GM12878 (cell line): ENCODE measurements around the gene ZNF574. TPM values are rescaled to one million over a fixed set of nuclear protein-coding genes. Genes with fewer than 3 reads are reported as not detected.

Source experiments
- ATAC-seq: fragments of 200-7000 bp; cut with Tn5 transposase; 3 replicates; pipeline ENCODE4 v1.9.1; 2020; ENCODE audit warnings: mild to moderate bottlenecking, moderate library complexity
- BruUV-seq: library from RNA; stranded (reverse); fragments of 400-500 nt; replicated peaks from 2 replicates; lab custom pipeline; 2021; lab: Mats Ljungman, UMichigan
- CTCF ChIA-PET: fragments of 300-600 bp; sonication (Branson Sonifier 250); formaldehyde crosslinking; extraction: SDS; loops from one replicate; lab custom pipeline; 2021; ENCODE audit warnings: inconsistent platforms; lab: Yijun Ruan, JAX
- POLR2A ChIA-PET: fragments of 350-600 bp; formaldehyde crosslinking; extraction: SDS; loops from one replicate; lab custom pipeline; 2021; ENCODE audit warnings: inconsistent platforms; lab: Charles Lee
- RAD21 ChIA-PET: fragments of 300-600 bp; sonication (Branson Sonifier 250); formaldehyde crosslinking; loops from one replicate; lab custom pipeline; 2023; ENCODE audit warnings: antibody characterized with exemption; ENCODE audit not compliant: unreplicated experiment; lab: Charles Lee
- SMC1A ChIA-PET: fragments of 300-600 bp; sonication (Branson Sonifier 250); formaldehyde crosslinking; loops from one replicate; lab custom pipeline; 2023; ENCODE audit not compliant: unreplicated experiment, uncharacterized antibody; lab: Charles Lee
- DNase-seq: peaks from one replicate; pipeline ENCODE4 v3.0.0-alpha.2; 2011; ENCODE audit warnings: low read depth, low spot score
- FAIRE-seq: peaks from 3 replicates; lab custom pipeline; 2011; peaks lifted over from hg19 to GRCh38; lab: Jason Lieb, UNC
- H2AFZ ChIP-seq: 2 replicates; pipeline ENCODE4 v1.6.0; 2011; ENCODE audit warnings: low read depth, low read length, control low read depth; ENCODE audit not compliant: control insufficient read depth
- H3K27ac ChIP-seq: 2 replicates; pipeline ENCODE4 v1.5.1; 2011; ENCODE audit warnings: control low read depth; ENCODE audit not compliant: control insufficient read depth, insufficient read depth
- H3K27me3 ChIP-seq, 2 experiments: replicated peaks in 1 of 2; 2 replicates each; pipeline versions ENCODE4 v1.6.0 to v1.6.1; 2011; ENCODE audit warnings: low read length in 1 of 2; ENCODE audit not compliant: control insufficient read depth in 2 of 2, insufficient read depth in 2 of 2
- H3K36me3 ChIP-seq, 2 experiments: 2 replicates each; pipeline ENCODE4 v1.5.1; 2011; ENCODE audit warnings: low read length in 1 of 2; ENCODE audit not compliant: control insufficient read depth in 2 of 2, insufficient read depth in 2 of 2
- H3K4me1 ChIP-seq: 2 replicates; pipeline ENCODE4 v1.6.1; 2011; ENCODE audit warnings: mild to moderate bottlenecking, low read length, moderate library complexity, mixed read lengths; ENCODE audit not compliant: control insufficient read depth, insufficient read depth
- H3K4me2 ChIP-seq: 2 replicates; pipeline ENCODE4 v1.6.0; 2011; ENCODE audit warnings: control low read depth; ENCODE audit not compliant: control insufficient read depth, insufficient read depth
- H3K4me3 ChIP-seq: fragments of 200-600 bp; sonication (generic); 2 replicates; pipeline ENCODE4 v1.5.1; 2016
- H3K79me2 ChIP-seq: 2 replicates; pipeline ENCODE4 v1.6.0; 2011; ENCODE audit warnings: low read length; ENCODE audit not compliant: control insufficient read depth, insufficient read depth
- H3K9ac ChIP-seq: 2 replicates; pipeline ENCODE4 v1.8.0; 2011; ENCODE audit warnings: low read length, control low read depth, mixed read lengths; ENCODE audit not compliant: control insufficient read depth, insufficient read depth
- H3K9me3 ChIP-seq: replicated peaks from 3 replicates; pipeline ENCODE4 v1.5.1; 2011; ENCODE audit warnings: mild to moderate bottlenecking, low read length; ENCODE audit not compliant: control insufficient read depth, insufficient read depth
- H4K20me1 ChIP-seq: 2 replicates; pipeline ENCODE4 v1.6.0; 2011; ENCODE audit not compliant: control insufficient read depth, insufficient read depth
- EED ChIP-seq: sonication (generic); IDR thresholded peaks from 2 replicates; pipeline ENCODE4 v1.6.1; 2016; ENCODE audit warnings: antibody characterized with exemption, low read depth
- EGR1 ChIP-seq, 2 experiments: IDR thresholded peaks; 1 replicate in 1 of 2; 2 replicates in 1 of 2; pipeline ENCODE4 v1.6.1; 2011 to 2012; ENCODE audit warnings: low read depth in 2 of 2, low read length in 2 of 2, borderline replicate concordance in 1 of 2, mild to moderate bottlenecking in 1 of 2, moderate library complexity in 1 of 2
- IKZF1 ChIP-seq: fragments of 450-650 bp; conservative IDR thresholded peaks from 2 replicates; pipeline ENCODE4 v1.6.1; 2017; ENCODE audit warnings: antibody characterized with exemption, mild to moderate bottlenecking
- KDM1A ChIP-seq: fragments of 200-600 bp; sonication (generic); IDR thresholded peaks from 2 replicates; pipeline ENCODE4 v1.6.1; 2016; ENCODE audit warnings: borderline replicate concordance
- KLF5 ChIP-seq: fragments of 450-650 bp; IDR thresholded peaks from 2 replicates; pipeline ENCODE4 v1.6.1; 2014; ENCODE audit warnings: mild to moderate bottlenecking; ENCODE audit not compliant: partially characterized antibody
- NR2C2 ChIP-seq: IDR thresholded peaks from 2 replicates; pipeline ENCODE4 v1.6.1; 2011; ENCODE audit warnings: borderline replicate concordance, low read depth; ENCODE audit not compliant: control insufficient read depth, insufficient read length
- PML ChIP-seq: IDR thresholded peaks from 2 replicates; pipeline ENCODE4 v1.6.1; 2012; ENCODE audit warnings: low read length, inconsistent platforms
- RBBP5 ChIP-seq: fragments of 200-600 bp; sonication (generic); conservative IDR thresholded peaks from 2 replicates; pipeline ENCODE4 v1.6.1; 2016
- RUNX3 ChIP-seq: IDR thresholded peaks from 2 replicates; pipeline ENCODE4 v1.6.1; 2012; ENCODE audit warnings: low read length, inconsistent platforms
- SMARCA5 ChIP-seq: fragments of 450-650 bp; IDR thresholded peaks from 2 replicates; pipeline ENCODE4 v1.6.1; 2017; ENCODE audit warnings: mild to moderate bottlenecking
- TCF7 ChIP-seq: IDR thresholded peaks from 2 replicates; pipeline ENCODE4 v1.6.1; 2014; ENCODE audit warnings: antibody characterized with exemption, borderline replicate concordance
- ZNF207 ChIP-seq: fragments of 450-650 bp; IDR thresholded peaks from 2 replicates; pipeline ENCODE4 v1.6.1; 2014; ENCODE audit warnings: antibody characterized with exemption, mild to moderate bottlenecking, borderline replicate concordance
- ZNF384 ChIP-seq: IDR thresholded peaks from 2 replicates; pipeline ENCODE4 v1.6.1; 2012; ENCODE audit warnings: low read depth, mild to moderate bottlenecking, low read length, improper control_type of control experiment, borderline replicate concordance
- ZZZ3 ChIP-seq: IDR thresholded peaks from 2 replicates; pipeline ENCODE4 v1.6.1; 2011; ENCODE audit warnings: low read depth; ENCODE audit not compliant: control insufficient read depth, insufficient read length
- WGBS: methylation state at CpG from one replicate; pipeline ENCODE4 v1.1.6; 2016; ENCODE audit warnings: low lambda C conversion rate; ENCODE audit not compliant: insufficient replicate concordance, insufficient coverage; ENCODE audit errors: missing lambda C conversion rate; 5-methylcytosine and 5-hydroxymethylcytosine counted together
- in situ Hi-C: fragments of 300-500 bp; cut with MboI; formaldehyde crosslinking; loops from 9 replicates; pipeline ENCODE4 v1.14.3; 2018; ENCODE audit warnings: mixed read lengths
- intact Hi-C: fragments of 100-400 bp; cut with micrococcal nuclease; formaldehyde crosslinking; loops from one replicate; pipeline ENCODE4 v1.14.2; 2022; ENCODE audit not compliant: unreplicated experiment
- polyA plus RNA-seq, 11 experiments: library from polyadenylated mRNA; depleted of rRNA in 4 of 11; unstranded in 6 of 11; stranded (reverse) in 5 of 11; fragments of >200 nt; fragmentation: Nextera tagmentation in 4 of 11; fragmentation: Illumina TruSeq in 1 of 11; extraction: Ambion mirVana in 4 of 11; extraction: Trizol in 1 of 11; gene quantifications; 1 replicate in 1 of 11; 2 replicates in 10 of 11; pipeline versions ENCODE4 v1.2.1 to v1.2.3, GENCODE V29; 2011 to 2016; ENCODE audit warnings: inconsistent platforms in 2 of 11, missing spikeins in 2 of 11, low read depth in 1 of 11
- total RNA-seq, 4 experiments: library from RNA; depleted of rRNA in 3 of 4; stranded (reverse); fragments of >200 nt in 3 of 4; fragmentation: Illumina TruSeq in 1 of 4; extraction: Trizol in 1 of 4; gene quantifications; 2 replicates each; pipeline versions ENCODE4 v1.2.1 to v1.2.3, GENCODE V29; 2013 to 2021
- TF ChIP-seq, protein P1 (sequence below): IDR thresholded peaks from 2 replicates; pipeline ENCODE4 v1.6.1; 2011; ENCODE audit warnings: mild to moderate bottlenecking, low read depth, low read length, moderate library complexity; ENCODE audit not compliant: insufficient replicate concordance

ZNF574 gene
- total and polyA plus RNA-seq, 10 of the 15 experiments (the other 5 are each of a cell fraction or from before 2014, with no cell fraction given): 0.32 to 25.6 (median 11.4) TPM

DNA sequence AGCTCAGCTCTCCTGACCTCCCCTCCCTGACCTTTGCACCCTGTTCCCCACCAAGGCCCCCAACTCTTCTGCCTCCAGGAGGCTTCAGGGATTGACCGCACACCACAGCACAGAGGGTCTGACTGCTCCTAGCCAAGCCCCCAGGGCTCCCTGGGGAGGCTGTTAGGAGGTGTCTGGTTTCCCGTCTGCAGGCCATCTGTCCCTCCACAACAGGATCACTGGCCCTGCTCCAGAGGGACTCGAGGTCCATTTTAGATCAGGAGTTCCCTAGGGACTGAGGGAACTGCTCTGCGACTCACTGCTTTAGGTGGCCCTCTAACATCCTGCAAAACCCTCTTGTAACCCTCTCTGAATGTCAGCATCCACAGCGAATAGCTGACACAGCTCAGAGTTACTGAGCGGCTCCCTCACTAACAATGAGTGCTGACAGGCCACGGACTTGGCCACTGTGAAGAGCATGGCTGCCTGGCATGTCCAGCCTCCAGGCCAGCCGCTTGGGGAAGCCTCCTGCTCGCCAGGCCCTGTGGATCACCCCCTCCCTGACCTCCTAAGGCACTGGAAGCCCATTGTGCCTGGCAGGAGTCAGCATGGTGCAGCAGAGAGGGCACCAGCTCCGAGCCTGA is 23.6 kb upstream of the ZNF574 start:
- intact Hi-C loops (no loop called here), in situ Hi-C loops (no loop called here)
- ChIA-PET CTCF (interaction anchor here (1.0 to 1.8 kb wide), 2 partner anchors 12 to 18 kb away, joined by 3 to 6 read pairs; no protein-coding TSS in a partner anchor), SMC1A (interaction anchor here (0.6 kb wide), 1 partner anchor 30 kb away, joined by 3 read pairs; no protein-coding TSS in a partner anchor), POLR2A (no interaction called here), RAD21 (no interaction called here)
- Histone ChIP-seq H3K4me1 (no peaks in the 10 kb centered on the region), H3K27ac (no peak overlapping the region), H3K4me3 (no peak overlapping the region), H2AFZ (no peak overlapping the region), H3K36me3 (no peaks in the 10 kb centered on the region), H4K20me1 (no peaks in the 10 kb centered on the region), H3K79me2 (no peaks in the 10 kb centered on the region), H3K9ac (no peak overlapping the region), H3K4me2 (no peak overlapping the region), H3K9me3 (no peaks in the 10 kb centered on the region), H3K27me3 (no peaks in the 10 kb centered on the region; a peak in 1 of 4 replicates)
- BruUV-seq: no TSS peak
- no peak for TF ChIP-seq ZZZ3
- no peak for TF ChIP-seq KLF5
- no peak for TF ChIP-seq ZNF384
- TF ChIP-seq EED: no peak
- TF ChIP-seq RUNX3: no peak
- no peak for TF ChIP-seq IKZF1
- TF ChIP-seq NR2C2: no peak
- TF ChIP-seq TCF7: no peak
- no peak for TF ChIP-seq RBBP5
- TF ChIP-seq SMARCA5: no peak
- TF ChIP-seq KDM1A: no peak
- no peak for TF ChIP-seq ZNF207
- TF ChIP-seq PML: no peak
- no peak for TF ChIP-seq EGR1 (IDR thresholded peaks at IDR 0.05; ENCODE audit: borderline replicate concordance in 1 of 2, low read depth in 2 of 2, low read length in 2 of 2)
- TF ChIP-seq, protein P1, sequence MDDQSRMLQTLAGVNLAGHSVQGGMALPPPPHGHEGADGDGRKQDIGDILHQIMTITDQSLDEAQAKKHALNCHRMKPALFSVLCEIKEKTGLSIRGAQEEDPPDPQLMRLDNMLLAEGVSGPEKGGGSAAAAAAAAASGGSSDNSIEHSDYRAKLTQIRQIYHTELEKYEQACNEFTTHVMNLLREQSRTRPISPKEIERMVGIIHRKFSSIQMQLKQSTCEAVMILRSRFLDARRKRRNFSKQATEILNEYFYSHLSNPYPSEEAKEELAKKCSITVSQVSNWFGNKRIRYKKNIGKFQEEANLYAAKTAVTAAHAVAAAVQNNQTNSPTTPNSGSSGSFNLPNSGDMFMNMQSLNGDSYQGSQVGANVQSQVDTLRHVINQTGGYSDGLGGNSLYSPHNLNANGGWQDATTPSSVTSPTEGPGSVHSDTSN: no peak
- no peak for ATAC-seq
- WGBS: 12% methylated on average over 10 of the region's 10 CpGs
- no peak for FAIRE-seq
- no peak for DNase-seq
